OCI-LY7 (cell line): ENCODE results near the gene SPATA25. TPM values are rescaled to one million over a fixed set of nuclear protein-coding genes. Genes with fewer than 3 reads are reported as not detected.

Experiments used
- BruUV-seq: library from RNA; stranded (reverse); fragments of 400-500 nt; replicated peaks from 2 replicates; lab custom pipeline; 2021; lab: Mats Ljungman, UMichigan
- CTCF ChIA-PET: fragments of 300-600 bp; sonication (Branson Sonifier 250); formaldehyde crosslinking; loops from one replicate; lab custom pipeline; 2022; ENCODE audit warnings: antibody characterized with exemption; ENCODE audit not compliant: unreplicated experiment; lab: Charles Lee
- POLR2A ChIA-PET: fragments of 300-600 bp; sonication (Branson Sonifier 250); formaldehyde crosslinking; loops from one replicate; lab custom pipeline; 2022; ENCODE audit warnings: antibody characterized with exemption; lab: Charles Lee
- DNase-seq: peaks from one replicate; pipeline ENCODE4 v3.0.0-alpha.2; 2015; ENCODE audit warnings: low spot score
- H2AFZ ChIP-seq: fragments of 200-600 bp; sonication (generic), shearing (Covaris generic); 2 replicates; pipeline ENCODE4 v1.6.1; 2014; ENCODE audit warnings: mild to moderate bottlenecking, antibody characterized with exemption, low read length, moderate library complexity
- H3K27ac ChIP-seq: fragments of 200-600 bp; sonication (generic); 2 replicates; pipeline ENCODE4 v1.5.1; 2014; ENCODE audit warnings: mixed run types, low read depth, mild to moderate bottlenecking, moderate library complexity, low read length, inconsistent platforms; ENCODE audit not compliant: poor library complexity, severe bottlenecking
- H3K36me3 ChIP-seq: fragments of 200-600 bp; sonication (generic); 2 replicates; pipeline ENCODE4 v1.6.1; 2014; ENCODE audit warnings: mild to moderate bottlenecking, antibody characterized with exemption, low read length, moderate library complexity, mixed read lengths; ENCODE audit not compliant: insufficient read depth
- H3K4me1 ChIP-seq: fragments of 200-600 bp; sonication (generic); 2 replicates; pipeline ENCODE4 v1.5.1; 2014; ENCODE audit warnings: mild to moderate bottlenecking, low read length; ENCODE audit not compliant: insufficient read depth, poor library complexity, severe bottlenecking
- H3K4me2 ChIP-seq: fragments of 200-600 bp; sonication (generic); 2 replicates; pipeline ENCODE4 v1.6.1; 2014; ENCODE audit warnings: mild to moderate bottlenecking, low read length
- H3K4me3 ChIP-seq: fragments of 200-600 bp; sonication (generic); 2 replicates; pipeline ENCODE4 v1.5.1; 2014; ENCODE audit warnings: mild to moderate bottlenecking, low read depth, low read length; ENCODE audit not compliant: poor library complexity, severe bottlenecking
- H3K79me2 ChIP-seq: fragments of 200-600 bp; sonication (generic); 2 replicates; pipeline ENCODE4 v1.6.1; 2016; ENCODE audit warnings: low read depth, mild to moderate bottlenecking, low read length, moderate library complexity, mixed read lengths; ENCODE audit not compliant: insufficient read depth
- H3K9me2 ChIP-seq: fragments of 200-600 bp; sonication (generic); 2 replicates; pipeline ENCODE4 v1.6.1; 2016; ENCODE audit warnings: mild to moderate bottlenecking, low read length, mixed read lengths; ENCODE audit not compliant: insufficient read depth
- H3K9me3 ChIP-seq: fragments of 200-600 bp; sonication (generic); 2 replicates; pipeline ENCODE4 v1.6.1; 2014; ENCODE audit warnings: mild to moderate bottlenecking, mixed run types, low read length, mixed read lengths
- H4K20me1 ChIP-seq: fragments of 200-600 bp; sonication (generic); 2 replicates; pipeline ENCODE4 v1.6.1; 2014; ENCODE audit warnings: mild to moderate bottlenecking, antibody characterized with exemption, low read length, moderate library complexity, mixed read lengths; ENCODE audit not compliant: insufficient read depth
- CTCF ChIP-seq: fragments of 200-600 bp; sonication (generic); conservative IDR thresholded peaks from 2 replicates; pipeline ENCODE4 v1.5.1; 2014; ENCODE audit warnings: mild to moderate bottlenecking, antibody characterized with exemption, low read length, moderate library complexity, mixed read lengths
- EZH2phosphoT487 ChIP-seq: fragments of 200-600 bp; sonication (generic); IDR thresholded peaks from 2 replicates; pipeline ENCODE4 v1.6.1; 2018; ENCODE audit warnings: low read depth, borderline replicate concordance, mild to moderate bottlenecking, mixed run types, antibody characterized with exemption, low read length, moderate library complexity, mixed read lengths
- intact Hi-C: fragments of 100-400 bp; cut with micrococcal nuclease; formaldehyde crosslinking; loops from one replicate; pipeline ENCODE4 v1.10.0; 2022; ENCODE audit not compliant: unreplicated experiment
- total RNA-seq, 2 experiments: library from RNA; depleted of rRNA in 1 of 2; stranded (reverse); fragments of >200 nt in 1 of 2; shearing (Covaris generic) in 1 of 2; gene quantifications; 2 replicates each; pipeline ENCODE4 v1.2.3, GENCODE V29; 2014 to 2022

Gene SPATA25
- total RNA-seq, 2 experiments from 2014 or later: 5.8 TPM

GRCh38 chr20:45860560-45861220, 26.7 kb downstream of the SPATA25 start:
- POLR2A ChIA-PET: no interaction called here
- TF ChIP-seq CTCF (no peak), EZH2phosphoT487 (no peak)

GRCh38 chr20:45859916-45860315, 27.5 kb downstream of the SPATA25 start:
- no peak overlapping the region for H3K27ac ChIP-seq
- H3K9me2 ChIP-seq: no peaks in the 10 kb centered on the region
- H3K36me3 ChIP-seq: no peaks in the 10 kb centered on the region
- no TSS peak for BruUV-seq
- intact Hi-C loops: no loop called here
- TF ChIP-seq EZH2phosphoT487: no peak
- no peak for TF ChIP-seq CTCF
- ChIA-PET CTCF (no interaction called here), POLR2A (no interaction called here)
- H3K9me3 ChIP-seq: no peaks in the 10 kb centered on the region
- H3K4me1 ChIP-seq: peaks cover 20% of the 10 kb centered on the region
- DNase-seq: no peak
- no peak overlapping the region for H2AFZ ChIP-seq
- H3K79me2 ChIP-seq: peaks cover 25% of the 10 kb centered on the region; the same call in 1 of the 2 replicates
- H4K20me1 ChIP-seq: no peaks in the 10 kb centered on the region
- H3K4me3 ChIP-seq: no peak overlapping the region
- H3K4me2 ChIP-seq: no peak overlapping the region

More at GRCh38 chr20:45860560-45861220, 26.7 kb downstream of the SPATA25 start:
- H3K4me2 ChIP-seq: no peak overlapping the region
- H4K20me1 ChIP-seq: no peaks in the 10 kb centered on the region
- no TSS peak for BruUV-seq
- no peaks in the 10 kb centered on the region for H3K9me3 ChIP-seq
- H3K9me2 ChIP-seq: no peaks in the 10 kb centered on the region
- no peak overlapping the region for H3K4me3 ChIP-seq
- peaks cover 24% of the 10 kb centered on the region; the same call in 1 of the 2 replicates for H3K79me2 ChIP-seq
- intact Hi-C loops: no loop called here
- H3K27ac ChIP-seq: no peak overlapping the region
- DNase-seq: no peak
- no peaks in the 10 kb centered on the region for H3K36me3 ChIP-seq
- CTCF ChIA-PET: no interaction called here
- H2AFZ ChIP-seq: no peak overlapping the region
- peaks cover 19% of the 10 kb centered on the region for H3K4me1 ChIP-seq

GRCh38 chr20:45857882-45858216, 29.6 kb downstream of the SPATA25 start:
- TF ChIP-seq CTCF: no peak
- TF ChIP-seq EZH2phosphoT487: no peak
- H3K4me2 ChIP-seq: peak overlapping the region; percentile 96
- H3K4me3 ChIP-seq: peak overlapping the region; percentile 91
- H3K36me3 ChIP-seq: no peaks in the 10 kb centered on the region
- H3K4me1 ChIP-seq: peaks cover 20% of the 10 kb centered on the region
- no peaks in the 10 kb centered on the region for H3K9me3 ChIP-seq
- peaks cover 25% of the 10 kb centered on the region; the same call in 1 of the 2 replicates for H3K79me2 ChIP-seq
- intact Hi-C loops: loop anchor here (1.0 to 2.0 kb wide), 2 partner anchors 46 to 77 kb away; partner anchors contain the start of genes PCIF1 and UBE2C
- H4K20me1 ChIP-seq: no peaks in the 10 kb centered on the region
- DNase-seq: peak; percentile 58
- POLR2A ChIA-PET: interaction anchor here (0.6 to 1.3 kb wide), 4 partner anchors 15 to 47 kb away, joined by 3 to 4 read pairs (median 4); partner anchors contain the start of gene ZSWIM1
- H2AFZ ChIP-seq: peak overlapping the region; percentile 92
- no peaks in the 10 kb centered on the region for H3K9me2 ChIP-seq
- H3K27ac ChIP-seq: peak overlapping the region; percentile 42
- BruUV-seq: no TSS peak
- CTCF ChIA-PET: interaction anchor here (0.7 kb wide), 1 partner anchor 130 kb away, joined by 3 read pairs; no protein-coding TSS in a partner anchor
